NCI-H69 (cell line): ENCODE measurements around the gene SPPL2B.

Source experiments
- DNase-seq: peaks from one replicate; lab custom pipeline; 2025; lab: John Stamatoyannopoulos, UW

Gene SPPL2B

DNA sequence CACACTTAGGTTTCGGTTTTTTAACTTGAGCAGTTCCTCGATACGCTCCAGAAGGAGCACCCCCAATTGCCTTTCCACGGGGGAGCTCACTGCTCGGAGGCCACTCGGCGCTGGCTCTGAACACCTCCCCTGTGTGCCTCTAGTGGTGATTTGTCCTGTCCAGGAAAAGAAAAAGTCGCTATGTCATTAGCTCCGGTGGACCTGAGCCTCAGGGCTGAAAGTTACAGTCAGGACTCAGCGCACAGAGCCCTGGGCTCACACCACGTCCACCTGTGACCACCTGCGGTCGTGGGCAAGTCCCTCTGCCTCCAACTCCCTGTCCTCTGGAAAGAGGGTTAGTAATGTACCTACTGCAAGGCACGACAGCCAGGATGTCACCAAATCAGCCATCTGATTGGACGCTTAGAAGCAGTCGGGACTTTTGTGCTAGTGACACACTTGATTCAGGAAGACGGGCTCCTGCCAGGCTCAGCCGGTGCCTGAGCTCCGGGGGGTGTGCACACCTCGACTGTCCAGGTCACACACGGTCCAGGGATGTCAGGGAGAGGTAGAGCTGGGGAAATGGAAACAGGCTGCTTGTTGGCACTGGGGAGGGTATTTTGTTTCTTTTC is 27.7 kb downstream of the SPPL2B start:
- no peak for DNase-seq

DNA sequence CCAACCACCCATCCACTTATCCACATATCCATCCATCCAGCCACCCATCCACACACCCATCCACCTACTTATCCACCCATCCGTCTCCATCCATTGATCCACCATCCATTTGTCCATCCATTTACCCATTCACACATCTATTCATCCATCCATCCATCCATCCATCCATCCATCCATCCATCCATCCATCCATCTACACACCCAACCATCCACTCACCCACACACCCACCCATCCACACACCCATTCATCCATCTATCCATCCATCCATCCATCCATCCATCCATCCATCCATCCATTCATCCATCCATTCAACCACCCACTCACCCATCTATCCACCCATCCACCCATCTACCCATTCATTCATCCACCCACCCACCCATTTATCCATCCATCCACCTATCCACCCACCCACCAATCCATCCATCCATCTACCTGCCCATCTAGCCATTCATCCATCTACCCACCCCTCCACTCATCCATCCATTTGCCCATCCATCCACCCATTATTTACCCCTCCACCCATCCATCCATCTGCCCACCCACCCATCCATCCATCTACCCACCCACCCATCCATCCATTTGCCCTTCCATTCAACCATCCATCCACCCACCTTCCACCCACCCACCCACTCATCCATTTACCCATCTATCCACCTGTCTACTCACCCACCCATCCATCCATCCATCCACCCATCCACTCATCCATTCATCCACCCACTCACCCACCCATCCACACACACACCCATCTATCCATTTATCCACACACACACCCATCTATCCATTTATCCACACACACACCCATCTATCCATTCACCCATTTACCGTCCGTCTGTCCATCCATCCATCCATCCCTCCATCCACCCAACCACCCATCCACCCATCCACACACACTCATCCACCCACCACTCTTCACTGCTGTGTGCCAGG is 29.1 kb downstream of the SPPL2B start:
- DNase-seq = no peak

DNA sequence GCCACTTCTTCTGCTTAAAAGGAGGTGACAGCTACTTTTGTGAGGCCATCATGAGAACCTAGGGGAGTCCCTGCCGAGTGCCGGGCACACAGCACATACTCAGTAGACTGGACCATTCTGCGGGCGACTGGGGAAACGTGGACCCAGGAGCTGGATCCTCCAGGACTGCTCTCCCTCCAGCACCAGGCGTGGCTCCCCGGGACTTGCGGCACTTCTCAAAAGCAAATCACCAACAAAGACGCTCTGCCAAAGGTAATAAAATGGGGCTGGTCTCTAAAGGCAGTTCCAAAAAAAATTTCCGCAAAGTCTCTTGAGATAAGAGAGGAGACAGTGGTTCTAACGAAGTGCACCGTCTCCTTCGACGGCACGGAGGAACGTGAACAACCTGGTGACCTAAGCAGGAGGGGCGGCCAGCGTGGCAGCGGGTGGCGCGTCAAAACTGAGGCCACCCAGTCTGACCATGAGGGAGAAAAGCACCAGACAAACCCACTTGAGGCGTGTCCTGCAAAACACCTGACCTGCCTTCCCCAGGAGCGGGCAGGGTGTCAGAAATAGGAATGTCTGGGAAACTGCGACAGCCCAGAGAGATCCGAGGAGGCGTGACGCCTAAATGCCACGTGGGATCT is 30.2 kb downstream of the SPPL2B start:
- DNase-seq = no peak

DNA sequence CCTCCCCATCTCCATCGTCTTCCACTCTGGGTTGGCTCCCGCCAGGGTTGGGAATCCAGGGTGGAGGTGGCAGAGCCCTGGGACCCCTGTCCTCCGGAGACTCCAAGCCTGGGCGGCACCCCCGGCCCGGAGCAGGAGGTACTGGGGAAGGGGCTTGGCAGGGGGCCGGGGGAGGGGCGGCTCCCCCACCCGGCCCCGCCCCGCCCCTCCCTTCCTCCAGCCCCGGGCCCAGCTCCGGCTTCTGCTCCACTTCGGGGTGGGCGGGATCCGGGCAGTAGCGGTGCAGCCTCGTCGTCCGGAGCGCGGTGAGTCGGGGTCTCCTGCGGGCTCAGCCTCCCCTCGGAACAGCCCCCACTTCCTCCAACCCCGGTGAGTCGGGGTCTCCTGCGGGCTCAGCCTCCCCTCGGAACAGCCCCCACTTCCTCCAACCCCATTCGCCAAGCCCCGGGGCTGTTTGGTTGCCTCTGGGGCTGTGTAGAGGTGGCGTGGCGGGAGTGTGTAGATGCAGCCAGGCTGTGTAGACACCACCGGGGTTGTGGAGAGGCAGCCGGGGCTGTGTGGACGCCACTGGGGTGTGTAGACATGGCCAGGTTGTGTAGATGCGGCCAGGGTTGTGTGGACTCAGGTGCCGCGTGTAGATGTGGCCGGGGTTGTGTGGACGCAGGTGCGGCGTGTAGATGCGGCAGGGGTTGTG is 31.7 kb downstream of the SPPL2B start, which contains the start of gene TMPRSS9:
TSS of gene TMPRSS9 (plus strand) at position 274 of the 694 bp plus-strand sequence. CDS start 29,521 bp downstream, outside the sequence.
- no peak for DNase-seq

DNA sequence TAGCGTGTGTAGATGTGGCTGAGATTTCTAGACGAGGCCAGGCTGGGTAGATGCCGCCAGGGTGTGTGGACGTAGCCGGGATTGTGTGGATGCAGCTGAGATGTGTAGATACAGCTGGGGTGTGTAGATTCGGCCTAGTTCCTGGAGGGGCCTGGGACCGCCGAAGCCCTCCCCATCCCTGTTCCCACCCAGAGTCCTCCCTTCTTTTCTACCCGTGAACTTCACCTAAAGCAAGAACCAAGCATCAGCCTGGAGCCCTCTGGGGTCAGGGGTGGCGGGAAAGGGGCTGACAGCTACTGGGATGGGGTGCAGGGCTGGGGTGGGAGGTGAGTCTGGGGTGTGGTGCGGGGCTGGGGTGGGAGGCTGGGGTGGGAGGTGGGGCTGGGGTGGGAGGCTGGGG is 32.3 kb downstream of the SPPL2B start:
- DNase-seq = no peak

DNA sequence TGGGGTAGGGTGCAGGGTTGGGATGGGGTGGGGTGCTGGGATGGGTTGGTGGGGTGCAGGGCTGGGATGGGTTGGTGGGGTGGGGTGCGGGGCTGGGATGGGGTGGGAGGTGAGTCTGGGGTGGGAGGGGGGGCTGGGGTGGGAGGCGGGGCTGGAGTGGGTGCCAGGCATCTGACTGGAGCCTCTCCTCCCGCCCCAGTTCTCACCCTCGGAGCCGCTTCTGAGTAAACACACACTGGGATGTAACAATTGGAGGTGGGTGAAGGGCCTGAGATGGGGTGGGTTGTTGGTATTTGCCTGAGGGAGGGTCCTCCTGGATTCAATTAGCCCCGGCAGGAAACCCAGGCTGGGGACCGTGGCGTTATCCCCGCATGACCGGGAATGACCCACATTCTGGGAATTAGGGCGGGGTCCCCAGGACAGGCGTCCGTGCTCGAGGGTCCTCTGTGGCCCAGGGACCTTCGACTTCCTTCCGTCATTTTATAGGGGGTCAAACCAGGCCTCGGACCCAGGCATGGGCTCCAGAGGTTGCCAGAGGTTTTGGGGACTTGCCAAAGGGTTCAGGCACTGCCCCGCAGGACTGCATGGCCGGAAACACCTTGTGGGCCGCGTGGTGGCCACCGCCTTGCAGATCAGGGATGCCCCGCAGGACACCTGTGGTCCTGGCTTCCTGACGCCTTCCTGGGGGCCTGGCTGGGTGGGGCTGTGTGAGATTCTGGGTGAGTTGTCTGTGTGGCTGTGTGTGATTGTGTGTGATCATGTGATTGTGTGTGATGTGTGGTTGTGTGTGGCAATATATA is 33.0 kb downstream of the SPPL2B start:
- peak; percentile 50 for DNase-seq

DNA sequence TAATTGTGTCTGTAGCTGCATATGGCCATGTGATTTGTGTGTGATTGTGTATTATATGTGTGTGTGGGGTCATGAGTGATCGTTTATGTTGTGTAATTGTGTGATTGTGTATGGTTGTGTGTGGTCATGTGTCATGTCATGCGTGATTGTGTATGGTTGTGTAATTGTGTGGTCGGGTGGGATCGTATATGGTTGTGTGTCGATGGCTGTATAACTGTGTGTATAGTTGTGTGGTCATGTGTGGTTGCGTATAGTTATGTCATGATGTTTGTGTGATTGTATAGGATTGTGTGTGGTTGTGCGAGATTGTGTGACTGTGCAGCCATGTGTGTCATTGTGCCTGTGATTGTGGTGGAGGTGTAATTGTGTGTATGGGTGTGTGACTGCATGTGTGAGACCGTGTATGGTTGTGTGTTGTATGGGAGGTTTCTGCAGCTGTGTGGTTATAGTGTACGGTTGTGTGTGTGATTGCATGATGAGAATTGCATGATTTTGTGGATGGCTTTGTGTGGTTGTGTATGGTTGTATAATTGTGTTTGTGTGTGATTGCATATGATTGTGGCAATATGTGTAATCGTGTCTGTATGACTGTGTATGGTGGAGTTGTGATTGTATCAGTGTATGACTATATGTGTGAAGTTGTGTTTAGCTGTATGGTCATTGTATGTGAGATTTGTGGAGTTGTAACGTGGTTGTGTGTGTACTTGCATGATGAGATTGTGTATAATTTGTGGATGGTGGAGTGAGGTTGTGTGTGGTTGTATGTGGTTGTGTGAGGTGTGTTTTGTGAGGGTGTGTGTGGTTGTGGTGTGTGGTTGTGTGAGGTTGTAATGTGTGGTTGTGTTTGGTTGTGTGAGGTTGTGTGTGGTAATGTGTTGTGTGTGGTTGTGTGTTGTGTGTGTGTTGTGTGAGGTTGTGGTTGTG is 33.8 kb downstream of the SPPL2B start:
- no peak for DNase-seq

DNA sequence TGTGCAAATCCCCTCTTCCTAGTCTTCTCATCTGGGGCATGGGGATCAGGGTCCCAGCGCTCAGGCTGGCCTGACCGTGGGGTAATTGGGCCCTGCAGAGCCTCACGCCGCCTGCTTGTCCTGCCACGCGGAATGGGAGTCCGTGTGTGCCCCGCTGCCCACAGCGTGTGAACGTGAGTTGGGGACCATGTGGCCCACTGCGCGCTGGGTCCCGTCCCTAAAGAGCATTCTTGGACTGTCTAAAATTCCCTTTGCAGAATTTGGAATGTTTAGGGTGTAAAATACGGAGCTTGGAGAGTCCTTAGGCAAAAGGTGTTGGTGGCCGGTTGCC is 34.5 kb downstream of the SPPL2B start:
- DNase-seq = no peak

DNA sequence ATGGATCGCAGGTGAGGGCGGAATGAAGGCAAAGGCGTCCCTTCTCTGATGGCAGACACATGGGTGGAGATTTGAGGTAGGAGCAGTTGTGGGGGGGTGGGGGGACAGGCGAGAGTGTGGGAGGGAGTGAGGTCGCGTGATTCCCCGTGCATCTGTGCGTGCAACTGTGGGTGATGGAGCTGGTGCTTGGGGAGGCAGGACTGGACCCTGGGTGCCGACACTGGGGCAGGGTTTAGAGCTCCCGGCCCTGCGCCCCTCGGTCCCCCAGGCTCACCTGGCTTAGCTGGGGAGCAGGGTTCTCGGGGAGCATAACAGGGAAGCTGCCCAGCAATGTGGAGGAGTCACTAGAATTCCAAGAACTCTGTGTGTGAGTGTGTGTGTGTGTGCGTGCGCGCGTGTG is 34.9 kb downstream of the SPPL2B start:
- DNase-seq = no peak

DNA sequence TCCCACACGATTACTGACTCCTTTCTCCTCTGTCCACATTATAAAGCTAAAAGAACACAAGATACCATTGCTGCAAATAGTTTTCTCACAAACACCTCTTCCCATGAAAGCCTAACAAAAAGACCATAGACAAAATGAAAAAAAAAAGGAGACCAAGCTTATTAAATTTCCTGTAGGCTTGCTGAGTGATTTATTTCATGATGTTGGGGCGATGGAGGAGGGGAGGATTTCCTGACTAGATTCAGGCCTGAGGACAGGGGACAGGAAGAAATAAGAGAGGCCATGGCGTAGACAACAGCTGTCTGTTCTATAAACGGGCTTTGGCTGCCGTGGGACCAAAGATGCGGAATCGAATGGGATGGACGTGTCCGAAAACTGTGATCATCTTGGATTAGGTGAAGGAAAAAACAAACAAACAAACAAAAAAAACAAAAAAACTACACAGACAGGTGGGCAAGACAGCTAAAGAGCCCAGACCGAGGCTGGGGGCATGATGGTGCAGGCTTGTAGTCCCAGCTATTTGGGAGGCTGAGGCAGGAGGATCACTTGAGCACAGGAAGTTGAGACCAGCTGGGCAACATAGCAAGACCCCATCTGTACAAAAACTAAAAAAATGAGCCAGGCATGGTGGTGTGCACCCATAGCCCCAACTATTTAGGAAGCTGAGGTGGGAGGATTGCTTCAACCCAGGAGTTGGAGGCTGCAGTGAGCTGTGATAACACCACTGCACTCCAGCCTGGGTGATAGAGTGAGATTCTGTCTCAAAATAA is 36.9 kb downstream of the SPPL2B start:
- no peak for DNase-seq

DNA sequence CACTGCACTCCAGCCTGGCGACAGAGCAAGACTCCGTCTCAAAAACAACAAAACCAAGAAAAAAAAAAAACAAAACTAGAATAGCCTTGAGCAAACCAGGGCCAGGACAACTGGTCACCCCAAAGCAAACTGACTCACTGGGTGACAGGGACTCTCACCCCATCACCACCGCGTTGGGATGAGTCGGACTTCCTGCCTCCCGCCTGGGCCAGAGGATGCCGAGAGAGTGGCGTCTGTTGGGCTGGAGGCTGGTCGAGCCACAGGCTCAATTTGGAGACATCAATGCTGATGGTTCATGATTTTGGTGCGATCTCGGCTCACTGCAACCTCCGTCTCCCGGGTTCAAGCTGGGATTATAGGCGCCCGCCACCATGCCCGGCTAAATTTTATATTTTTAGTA is 43.2 kb downstream of the SPPL2B start:
- DNase-seq = no peak

DNA sequence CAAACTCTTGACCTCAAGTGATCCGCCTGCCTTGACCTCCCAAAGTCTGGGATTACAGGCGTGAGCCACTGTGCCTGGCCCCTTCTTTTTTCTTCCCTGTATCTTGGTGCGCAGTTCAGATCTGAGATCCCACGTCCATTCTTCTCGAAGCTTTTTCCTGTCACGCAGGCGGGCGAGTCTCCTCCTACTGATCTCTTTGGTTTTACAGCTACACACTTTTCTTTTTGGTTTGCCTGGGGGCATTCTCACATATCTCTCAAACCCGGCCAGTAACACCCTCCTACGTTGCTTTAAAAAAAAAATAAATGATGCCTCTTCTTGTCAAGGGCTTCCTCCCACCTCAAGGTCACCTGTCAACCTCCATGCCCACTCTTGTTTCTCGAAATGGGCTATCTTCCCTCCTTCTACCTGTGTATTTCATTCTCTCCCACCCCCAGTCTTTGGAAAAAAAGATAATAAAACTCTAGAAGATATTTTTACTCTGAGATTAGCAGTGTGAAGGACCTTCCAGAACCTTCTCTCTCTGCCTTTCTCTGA is 43.7 kb downstream of the SPPL2B start:
- DNase-seq = no peak

DNA sequence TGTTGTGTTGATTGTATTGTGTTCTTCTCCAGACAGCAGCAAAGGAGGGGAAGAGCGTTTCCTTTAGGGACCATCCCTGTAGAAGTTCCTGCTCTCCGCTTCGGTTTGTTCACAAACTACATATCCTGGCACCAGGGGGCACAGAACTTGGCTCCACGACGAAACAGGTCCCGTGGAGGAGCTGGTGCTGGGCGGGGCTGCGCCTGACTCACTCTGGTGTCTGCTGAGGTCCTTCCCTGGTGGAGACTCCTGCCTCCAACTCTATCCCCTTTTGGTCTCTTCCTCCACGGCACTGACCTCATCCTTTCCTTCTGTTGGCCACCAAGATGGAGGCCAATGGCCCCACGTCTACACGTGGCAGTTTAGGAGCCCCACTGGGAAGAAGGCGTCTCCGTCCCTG is 46.3 kb downstream of the SPPL2B start:
- no peak for DNase-seq

DNA sequence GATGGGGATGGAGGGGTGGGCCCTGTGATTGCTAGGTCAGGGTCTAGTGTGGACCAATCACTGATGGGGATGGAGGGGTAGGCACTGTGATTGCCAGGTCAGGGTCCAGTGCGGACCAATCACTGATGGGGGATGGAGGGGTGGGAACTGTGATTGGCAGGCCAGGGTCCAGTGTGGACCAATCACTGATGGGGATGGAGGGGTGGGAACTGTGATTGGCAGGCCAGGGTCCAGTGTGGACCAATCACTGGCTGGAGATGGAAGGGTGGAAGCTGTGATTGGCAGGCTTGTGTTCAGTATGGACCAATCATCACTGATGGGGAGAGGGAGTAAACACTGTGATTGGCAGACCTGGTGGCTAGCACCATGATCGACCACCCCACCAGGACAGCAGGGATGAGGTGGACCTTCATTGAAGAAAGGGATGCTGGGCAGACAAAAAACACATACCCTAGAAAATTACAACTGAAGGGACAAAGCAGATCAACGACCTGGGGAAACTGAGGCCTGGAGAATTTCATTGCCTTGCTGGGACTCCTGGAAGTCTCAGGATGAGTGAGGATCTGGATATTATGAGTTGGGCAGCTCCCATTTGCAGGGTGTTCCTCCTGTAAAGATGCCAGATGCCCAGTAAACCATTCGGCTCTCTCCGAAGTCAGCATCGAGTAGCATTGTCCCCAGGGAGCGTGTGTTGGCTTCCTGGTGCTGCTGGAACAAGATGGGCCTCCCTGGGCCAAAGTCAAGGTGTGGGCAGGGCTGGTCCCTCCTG is 47.1 kb downstream of the SPPL2B start:
- DNase-seq = no peak

DNA sequence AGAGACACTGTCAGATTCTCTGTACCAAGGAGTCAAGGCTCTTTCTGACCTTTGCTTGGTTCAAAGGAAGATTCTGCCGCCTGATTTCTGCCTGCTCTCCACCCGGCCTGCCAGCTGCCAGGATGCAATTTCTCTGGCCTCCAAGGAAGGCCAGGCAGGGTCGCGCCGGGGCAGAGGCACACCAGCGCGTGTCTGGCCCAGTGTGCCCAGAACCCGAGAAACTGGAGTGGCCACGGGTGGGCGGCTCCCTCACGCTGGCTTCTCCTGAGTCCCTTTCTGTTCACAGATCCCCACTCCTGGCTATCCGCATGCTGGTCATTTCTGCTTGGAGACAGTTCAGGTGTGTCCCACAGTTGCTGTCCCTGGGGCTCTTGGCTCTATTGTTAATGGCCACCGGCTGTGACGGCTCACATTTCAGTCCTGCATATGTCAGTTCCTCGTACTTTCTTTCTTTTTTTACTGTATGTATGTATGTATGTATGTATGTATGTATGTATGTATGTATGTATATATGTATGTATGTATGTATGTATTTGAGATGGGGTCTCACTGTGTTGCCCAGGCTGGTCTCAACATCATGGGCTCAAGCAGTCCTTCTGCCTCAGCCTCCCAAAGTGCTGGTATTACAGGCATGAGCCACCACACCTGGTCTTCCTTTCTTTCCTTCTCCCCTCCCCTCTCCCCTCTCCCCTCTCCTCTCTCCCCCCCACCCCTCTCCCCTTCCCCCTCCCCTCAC is 48.5 kb downstream of the SPPL2B start:
- peak; percentile 55 for DNase-seq

DNA sequence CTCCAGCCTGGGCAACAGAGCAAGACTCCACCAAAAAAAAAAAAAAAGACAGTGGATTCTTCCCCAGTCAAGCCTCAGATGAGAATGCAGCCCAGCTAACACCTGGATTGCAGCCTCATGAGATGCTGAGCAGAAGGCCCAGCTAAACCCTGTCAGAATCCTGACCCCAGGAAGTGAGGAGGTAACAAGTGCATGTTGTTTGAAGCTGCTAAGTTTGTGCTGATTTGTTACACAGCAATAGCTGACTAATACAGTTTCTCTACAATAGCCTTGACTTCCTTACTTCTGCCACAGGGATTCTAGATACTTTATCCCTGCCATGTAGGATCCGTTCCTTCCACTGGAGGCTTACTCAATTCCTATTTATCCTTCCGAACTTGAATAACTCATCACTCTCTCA is 52.1 kb downstream of the SPPL2B start:
- DNase-seq = no peak

DNA sequence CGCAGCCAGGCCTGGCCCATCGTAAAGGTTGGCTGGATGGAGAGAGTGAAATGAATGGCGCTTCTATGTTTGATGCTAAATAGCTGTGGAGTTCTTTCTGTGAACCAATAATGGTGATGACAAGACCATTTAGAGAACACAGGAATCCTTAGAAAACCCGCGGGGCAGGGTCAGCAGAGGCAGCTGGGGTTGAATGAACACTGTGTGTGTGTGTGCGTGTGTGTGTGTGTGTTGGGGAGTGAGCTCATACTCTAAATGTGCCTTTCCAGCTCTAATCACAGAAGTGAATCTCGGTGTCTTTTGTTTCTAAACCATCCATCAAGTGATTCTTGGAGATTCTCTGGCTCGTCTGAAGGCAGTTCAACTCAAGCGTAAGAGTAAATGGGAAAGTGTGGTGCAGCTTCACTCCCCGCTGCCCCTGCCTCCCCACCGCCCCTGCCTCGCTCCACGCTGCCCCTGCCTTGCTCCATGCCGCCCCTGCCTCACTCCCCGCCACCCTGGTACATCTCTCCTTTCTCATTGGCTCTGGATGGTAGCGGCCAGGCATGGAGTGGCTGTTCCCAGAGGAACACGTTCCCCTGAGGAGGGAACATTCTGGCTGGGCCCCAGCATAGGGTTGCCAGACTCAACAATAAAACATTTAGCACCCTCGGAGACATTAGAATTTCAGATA is 52.8 kb downstream of the SPPL2B start:
- no peak for DNase-seq
